GM23338 (cell line): ENCODE measurements around the gene TMPRSS3. TPM values are rescaled to one million over a fixed set of nuclear protein-coding genes. Genes with fewer than 3 reads are reported as not detected.

Source experiments
- ATAC-seq: fragments of 200-7000 bp; cut with Tn5 transposase; 3 replicates; pipeline ENCODE4 v1.9.1; 2020
- DNase-seq: peaks from one replicate; pipeline ENCODE4 v3.0.0-alpha.2; 2015; ENCODE audit warnings: low spot score
- H2AFZ ChIP-seq: fragments of 200-600 bp; sonication (generic); 2 replicates; pipeline ENCODE4 v1.8.0; 2016; ENCODE audit warnings: antibody characterized with exemption, mild to moderate bottlenecking, moderate library complexity
- H3F3A ChIP-seq: fragments of 200-600 bp; sonication (generic); replicated peaks from 2 replicates; pipeline ENCODE4 v1.8.0; 2017; ENCODE audit warnings: antibody characterized with exemption, mixed run types, low read depth
- H3K27ac ChIP-seq: fragments of 200-600 bp; sonication (generic); 2 replicates; pipeline ENCODE4 v1.6.1; 2016; ENCODE audit warnings: low read depth
- H3K27me3 ChIP-seq: fragments of 200-600 bp; sonication (generic); 2 replicates; pipeline ENCODE4 v1.8.0; 2016; ENCODE audit warnings: mild to moderate bottlenecking, mixed run types, moderate library complexity; ENCODE audit not compliant: insufficient read depth
- H3K36me3 ChIP-seq: fragments of 200-600 bp; sonication (generic); 2 replicates; pipeline ENCODE4 v1.8.0; 2016; ENCODE audit warnings: mild to moderate bottlenecking; ENCODE audit not compliant: insufficient read depth
- H3K4me1 ChIP-seq: fragments of 200-600 bp; sonication (generic); 2 replicates; pipeline ENCODE4 v1.8.0; 2016; ENCODE audit warnings: mild to moderate bottlenecking, moderate library complexity; ENCODE audit not compliant: insufficient read depth
- H3K4me2 ChIP-seq: fragments of 200-600 bp; sonication (generic); 2 replicates; pipeline ENCODE4 v1.7.1; 2017; ENCODE audit warnings: mixed run types
- H3K4me3 ChIP-seq: fragments of 200-600 bp; sonication (generic); 2 replicates; pipeline ENCODE4 v1.6.1; 2016; ENCODE audit warnings: mixed run types
- H3K79me2 ChIP-seq: fragments of 200-600 bp; sonication (generic); replicated peaks from 2 replicates; pipeline ENCODE4 v1.8.0; 2017; ENCODE audit warnings: mild to moderate bottlenecking; ENCODE audit not compliant: insufficient read depth
- H3K9me2 ChIP-seq: fragments of 200-600 bp; sonication (generic); 2 replicates; pipeline ENCODE4 v1.8.0; 2017; ENCODE audit not compliant: insufficient read depth
- H4K20me1 ChIP-seq: fragments of 200-600 bp; sonication (generic); replicated peaks from 2 replicates; pipeline ENCODE4 v1.8.0; 2017; ENCODE audit warnings: mild to moderate bottlenecking; ENCODE audit not compliant: insufficient read depth
- H3K27ac Mint-ChIP-seq: 2 replicates; pipeline ENCODE4 v1.8.0; 2020; ENCODE audit warnings: inconsistent platforms, mild to moderate bottlenecking, moderate library complexity, mixed read lengths
- H3K27me3 Mint-ChIP-seq: 3 replicates; pipeline ENCODE4 v1.8.0; 2022; ENCODE audit warnings: low read depth, mild to moderate bottlenecking, moderate library complexity, mixed read lengths, inconsistent platforms; ENCODE audit not compliant: insufficient read depth, poor library complexity
- H3K36me3 Mint-ChIP-seq: 3 replicates; pipeline ENCODE4 v1.8.0; 2021; ENCODE audit warnings: low read depth, mild to moderate bottlenecking, inconsistent platforms, moderate library complexity, mixed read lengths
- H3K4me1 Mint-ChIP-seq: 3 replicates; pipeline ENCODE4 v1.8.0; 2020; ENCODE audit warnings: mild to moderate bottlenecking, inconsistent platforms, mixed read lengths
- H3K4me3 Mint-ChIP-seq: 3 replicates; pipeline ENCODE4 v1.8.0; 2021; ENCODE audit warnings: moderate library complexity, mild to moderate bottlenecking, inconsistent platforms, mixed read lengths
- H3K9me3 Mint-ChIP-seq: 3 replicates; pipeline ENCODE4 v1.8.0; 2020; ENCODE audit warnings: moderate library complexity, mild to moderate bottlenecking, inconsistent platforms, mixed read lengths
- CREB1 ChIP-seq: fragments of 250-450 bp; sonication (Bioruptor Pico); IDR thresholded peaks from 2 replicates; pipeline ENCODE4 v1.5.0; 2020; ENCODE audit warnings: low read depth, mild to moderate bottlenecking, moderate library complexity
- CTCF ChIP-seq, 2 experiments: fragments of 200-600 bp in 1 of 2; sonication (generic) in 1 of 2; conservative IDR thresholded peaks; 2 replicates each; pipeline versions ENCODE4 v1.5.1 to v1.6.1; 2016 to 2017; ENCODE audit warnings: antibody characterized with exemption in 2 of 2, low read depth in 2 of 2, mild to moderate bottlenecking in 2 of 2, moderate library complexity in 1 of 2
- ETS1 ChIP-seq: IDR thresholded peaks from 2 replicates; pipeline ENCODE4 v1.6.1; 2016; ENCODE audit warnings: antibody characterized with exemption
- EZH2 ChIP-seq: fragments of 200-600 bp; sonication (generic); IDR thresholded peaks from one replicate; pipeline ENCODE4 v1.8.0; 2017; ENCODE audit warnings: antibody characterized with exemption, mild to moderate bottlenecking, low read depth; ENCODE audit not compliant: unreplicated experiment
- EZH2phosphoT487 ChIP-seq: fragments of 200-600 bp; sonication (generic); IDR thresholded peaks from one replicate; pipeline ENCODE4 v1.8.1; 2018; ENCODE audit warnings: antibody characterized with exemption; ENCODE audit not compliant: unreplicated experiment
- JUNB ChIP-seq: IDR thresholded peaks from one replicate; pipeline ENCODE4 v1.6.1; 2016; ENCODE audit warnings: antibody characterized with exemption; ENCODE audit not compliant: unreplicated experiment
- NANOG ChIP-seq: IDR thresholded peaks from 2 replicates; pipeline ENCODE4 v1.6.1; 2016; ENCODE audit warnings: antibody characterized with exemption, borderline replicate concordance
- POLR2AphosphoS5 ChIP-seq: IDR thresholded peaks from 2 replicates; pipeline ENCODE4 v1.6.1; 2016; ENCODE audit warnings: antibody characterized with exemption, low read depth
- REST ChIP-seq: IDR thresholded peaks from one replicate; pipeline ENCODE4 v1.6.1; 2018; ENCODE audit warnings: antibody characterized with exemption; ENCODE audit not compliant: unreplicated experiment
- STAT1 ChIP-seq: IDR thresholded peaks from one replicate; pipeline ENCODE4 v1.6.1; 2016; ENCODE audit warnings: antibody characterized with exemption; ENCODE audit not compliant: unreplicated experiment
- ZNF114 ChIP-seq: fragments of 250-450 bp; sonication (Bioruptor Pico); IDR thresholded peaks from 2 replicates; pipeline ENCODE4 v1.5.0; 2020; ENCODE audit warnings: mild to moderate bottlenecking, moderate library complexity
- ZNF331 ChIP-seq: fragments of 250-450 bp; sonication (Bioruptor Pico); IDR thresholded peaks from 2 replicates; pipeline ENCODE4 v1.5.0; 2020; ENCODE audit warnings: low read depth, mild to moderate bottlenecking, moderate library complexity
- ZNF462 ChIP-seq: fragments of 250-450 bp; sonication (Bioruptor Pico); IDR thresholded peaks from 2 replicates; pipeline ENCODE4 v1.5.0; 2020; ENCODE audit warnings: mild to moderate bottlenecking, moderate library complexity
- polyA plus RNA-seq: library from polyadenylated mRNA; unstranded; fragments of >200 nt; fragmentation: Nextera tagmentation; extraction: Ambion mirVana; gene quantifications from 2 replicates; pipeline ENCODE4 v1.2.1, GENCODE V29; 2016
- total RNA-seq: library from RNA; depleted of rRNA; stranded (reverse); fragments of >200 nt; shearing (Covaris generic); gene quantifications from 2 replicates; pipeline ENCODE4 v1.2.3, GENCODE V29; 2014

TMPRSS3 gene
- total and polyA plus RNA-seq, 2 experiments from 2014 or later = 0.17 TPM; not detected in 1

DNA sequence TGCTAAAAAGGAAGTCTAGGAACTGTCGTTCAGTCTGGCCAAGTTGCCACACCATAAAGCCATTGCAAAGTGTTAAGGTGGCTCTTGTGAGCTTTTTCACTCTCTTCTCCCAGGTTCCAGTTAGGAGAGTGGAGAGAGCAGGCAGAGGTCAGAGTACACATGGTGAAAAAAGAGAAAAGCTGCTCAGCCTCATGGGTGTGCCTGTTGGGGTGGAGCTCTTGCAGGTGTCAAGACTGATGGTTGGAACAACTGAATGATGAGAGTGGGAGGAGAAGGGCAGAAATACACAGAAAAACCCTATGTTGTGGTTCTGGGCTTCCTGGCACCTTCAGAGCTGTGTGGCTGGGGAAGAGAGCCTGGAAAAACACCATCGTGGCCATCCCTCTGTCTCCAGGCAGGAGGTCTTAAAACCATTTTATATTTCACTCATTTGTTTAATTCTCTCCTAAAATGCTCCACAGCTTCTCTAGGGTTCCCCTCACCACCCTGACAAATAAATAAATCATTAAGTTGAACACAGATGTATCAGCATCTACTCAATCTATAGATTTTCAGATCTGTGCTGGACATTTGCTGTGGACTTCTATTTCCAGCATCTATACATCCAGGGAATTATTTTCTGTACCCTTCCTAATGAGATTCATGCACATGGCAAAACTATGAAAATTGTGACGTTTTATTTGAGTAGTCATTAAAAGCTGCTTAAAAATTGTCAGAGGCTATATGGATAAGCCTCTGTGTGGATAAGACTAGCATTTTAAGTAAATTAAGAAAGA lies 25.4 kb upstream of the TMPRSS3 start:
- Histone ChIP-seq H3K4me3 (no peak overlapping the region), H3K36me3 (no peaks in the 10 kb centered on the region), H3K9me2 (no peaks in the 10 kb centered on the region), H4K20me1 (no peaks in the 10 kb centered on the region), H3K79me2 (no peaks in the 10 kb centered on the region), H3F3A (no peaks in the 10 kb centered on the region), H3K4me2 (no peak overlapping the region), H3K4me1 (no peaks in the 10 kb centered on the region), H2AFZ (no peak overlapping the region), H3K27me3 (no peaks in the 10 kb centered on the region), H3K27ac (no peak overlapping the region)
- Mint-ChIP-seq H3K27me3 (peaks cover 4% of the 10 kb centered on the region), H3K36me3 (no peaks in the 10 kb centered on the region), H3K4me3 (no peak overlapping the region), H3K27ac (no peak overlapping the region), H3K9me3 (peaks cover 6% of the 10 kb centered on the region; the same call in 1 of the 3 replicates), H3K4me1 (peaks cover 2% of the 10 kb centered on the region; the same call in 2 of the 3 replicates)
- DNase-seq = no peak
- TF ChIP-seq NANOG (no peak), STAT1 (no peak), ZNF462 (CRISPR knock-in tag) (no peak), POLR2AphosphoS5 (no peak), EZH2 (no peak), ETS1 (no peak), EZH2phosphoT487 (no peak), ZNF114 (CRISPR knock-in tag) (no peak), CTCF (conservative IDR thresholded peaks at IDR 0.05; ENCODE audit: low read depth in 2 of 2) (no peak), JUNB (no peak), ZNF331 (CRISPR knock-in tag) (no peak), REST (no peak), CREB1 (CRISPR knock-in tag) (no peak)
- no peak for ATAC-seq
